Lower lobe of right lung (tissue), 2 donors: ENCODE data around the gene MEX3D. TPM values are rescaled to one million over a fixed set of nuclear protein-coding genes. Genes with fewer than 3 reads are reported as not detected.
"Not testable (repeated sequence)": the region's sequence is repeated elsewhere in the genome, so short reads cannot be mapped to it uniquely, and the experiment has no call there.

ENCODE experiments used
- ATAC-seq, 2 donors: fragments of 200-7000 bp; cut with Tn5 transposase; one replicate each; pipeline ENCODE4 v1.9.1; 2020 to 2022; ENCODE audit warnings: mild to moderate bottlenecking in 2 of 2, moderate library complexity in 2 of 2
- DNase-seq: peaks from one replicate; pipeline ENCODE4 v3.0.0-alpha.2; 2020
- H3K27ac ChIP-seq: fragments of 200-600 bp; one replicate; pipeline ENCODE4 v1.8.0; 2022
- H3K27me3 ChIP-seq: fragments of 200-600 bp; one replicate; pipeline ENCODE4 v1.8.0; 2022; ENCODE audit warnings: low read depth
- H3K36me3 ChIP-seq: fragments of 200-600 bp; one replicate; pipeline ENCODE4 v1.8.0; 2022; ENCODE audit warnings: mild to moderate bottlenecking
- H3K4me1 ChIP-seq: fragments of 200-600 bp; one replicate; pipeline ENCODE4 v1.8.0; 2022
- H3K4me3 ChIP-seq: fragments of 200-600 bp; one replicate; pipeline ENCODE4 v1.8.0; 2022; ENCODE audit warnings: mild to moderate bottlenecking
- H3K9me3 ChIP-seq: fragments of 200-600 bp; one replicate; pipeline ENCODE4 v1.8.0; 2022
- intact Hi-C: fragments of 100-400 bp; cut with DNase I; formaldehyde crosslinking; loops from one replicate; pipeline ENCODE4 v1.11.0; 2022
- total RNA-seq: library from RNA; stranded (reverse); fragmentation: NEBNext Ultra II Directional; extraction: Animal tissue kit (Norgen Biotek cat#: 25700); gene quantifications from one replicate; pipeline ENCODE4 v1.2.1, GENCODE V29; 2021
- TF ChIP-seq, protein P1 (sequence below): fragments of 200-600 bp; IDR thresholded peaks from one replicate; pipeline ENCODE4 v1.8.0; 2022; ENCODE audit warnings: antibody characterized with exemption, mild to moderate bottlenecking
- donor health status: DM: no; HTN: yes; CAD: no; lungs with severe emphysema.

MEX3D gene
- total RNA-seq, 1 donor from 2014 or later: 18.5 TPM

DNA sequence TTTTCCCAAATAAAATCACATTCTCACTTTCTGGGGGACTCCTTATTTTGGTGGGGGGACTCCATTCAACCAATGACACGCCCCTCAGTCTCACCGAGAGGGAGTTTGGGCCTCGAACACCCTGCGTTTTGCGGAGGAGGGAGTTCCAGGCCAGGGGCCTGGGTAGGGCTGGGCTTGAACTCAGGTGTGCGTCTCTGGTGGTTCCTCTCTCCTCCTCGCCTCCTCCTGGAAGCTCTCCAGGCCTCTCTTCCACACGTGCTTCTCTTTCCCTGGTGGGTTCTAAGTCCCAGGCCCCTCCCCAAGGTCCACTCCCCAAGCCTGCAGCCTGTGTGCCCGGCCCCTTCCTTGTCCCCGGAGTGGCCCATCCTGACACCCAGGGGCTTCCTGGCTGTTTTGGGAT, 14.7 kb downstream of the MEX3D start:
- H3K27ac ChIP-seq: no peak overlapping the region
- H3K4me1 ChIP-seq: no peaks in the 10 kb centered on the region
- no peaks in the 10 kb centered on the region for H3K36me3 ChIP-seq
- intact Hi-C loops: no loop called here
- TF ChIP-seq, protein P1, sequence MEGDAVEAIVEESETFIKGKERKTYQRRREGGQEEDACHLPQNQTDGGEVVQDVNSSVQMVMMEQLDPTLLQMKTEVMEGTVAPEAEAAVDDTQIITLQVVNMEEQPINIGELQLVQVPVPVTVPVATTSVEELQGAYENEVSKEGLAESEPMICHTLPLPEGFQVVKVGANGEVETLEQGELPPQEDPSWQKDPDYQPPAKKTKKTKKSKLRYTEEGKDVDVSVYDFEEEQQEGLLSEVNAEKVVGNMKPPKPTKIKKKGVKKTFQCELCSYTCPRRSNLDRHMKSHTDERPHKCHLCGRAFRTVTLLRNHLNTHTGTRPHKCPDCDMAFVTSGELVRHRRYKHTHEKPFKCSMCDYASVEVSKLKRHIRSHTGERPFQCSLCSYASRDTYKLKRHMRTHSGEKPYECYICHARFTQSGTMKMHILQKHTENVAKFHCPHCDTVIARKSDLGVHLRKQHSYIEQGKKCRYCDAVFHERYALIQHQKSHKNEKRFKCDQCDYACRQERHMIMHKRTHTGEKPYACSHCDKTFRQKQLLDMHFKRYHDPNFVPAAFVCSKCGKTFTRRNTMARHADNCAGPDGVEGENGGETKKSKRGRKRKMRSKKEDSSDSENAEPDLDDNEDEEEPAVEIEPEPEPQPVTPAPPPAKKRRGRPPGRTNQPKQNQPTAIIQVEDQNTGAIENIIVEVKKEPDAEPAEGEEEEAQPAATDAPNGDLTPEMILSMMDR: no peak
- ATAC-seq (no peak), DNase-seq (no peak)
- no peaks in the 10 kb centered on the region for H3K27me3 ChIP-seq
- H3K9me3 ChIP-seq: no peaks in the 10 kb centered on the region
- no peak overlapping the region for H3K4me3 ChIP-seq

DNA sequence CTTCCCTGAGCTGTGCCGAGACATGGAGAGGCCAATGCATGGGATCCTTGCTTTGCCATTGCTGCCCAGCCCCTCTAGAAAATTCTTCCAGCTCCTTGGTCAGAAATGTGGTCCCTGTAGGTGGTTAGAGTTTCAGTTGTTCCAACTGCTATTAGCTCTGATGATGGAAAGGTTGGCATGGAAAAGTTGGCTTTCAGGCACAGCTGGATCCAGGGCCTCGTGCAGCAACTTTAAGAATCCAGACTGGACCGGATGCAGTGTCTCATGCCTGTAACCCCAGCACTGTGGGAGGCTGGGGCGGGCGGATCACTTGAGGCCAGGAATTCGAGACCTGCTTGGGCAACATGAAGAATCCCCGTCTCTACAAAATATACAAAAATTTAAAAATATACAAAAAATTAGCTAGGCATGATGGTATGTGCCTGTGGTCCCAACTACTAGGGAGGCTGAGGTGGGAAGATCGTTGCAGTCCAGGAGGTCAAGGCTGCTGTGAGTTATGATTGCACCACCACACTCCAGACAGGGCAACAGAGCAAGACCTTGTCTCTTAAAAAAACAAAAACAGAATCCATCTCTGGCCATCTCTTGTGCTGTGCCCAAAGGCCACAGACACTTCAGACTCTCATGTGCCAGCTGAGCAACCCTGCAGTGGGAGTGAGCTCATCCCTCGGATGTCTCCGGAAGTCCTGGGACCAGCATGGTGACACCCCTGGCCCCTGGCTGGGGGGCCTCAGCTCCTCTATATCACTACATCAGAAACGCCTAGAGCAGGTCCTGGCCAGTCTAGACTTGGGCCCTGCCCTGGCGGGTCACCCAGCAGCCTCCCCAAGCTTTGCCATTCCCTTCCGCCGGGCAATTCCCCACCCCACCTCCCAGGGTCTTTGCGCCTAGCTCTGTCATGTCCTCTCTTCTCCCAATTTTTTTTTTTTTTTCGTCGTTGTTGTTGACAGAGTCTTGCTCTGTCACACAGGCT, 16.8 kb downstream of the MEX3D start:
- H3K36me3 ChIP-seq: no peaks in the 10 kb centered on the region
- DNase-seq (no peak), ATAC-seq (no peak)
- intact Hi-C loops: no loop called here
- H3K4me3 ChIP-seq: no peak overlapping the region
- TF ChIP-seq, protein P1: no peak
- H3K27ac ChIP-seq: no peak overlapping the region
- H3K27me3 ChIP-seq: peaks cover 4% of the 10 kb centered on the region
- H3K4me1 ChIP-seq: peaks cover under 1% of the 10 kb centered on the region
- H3K9me3 ChIP-seq: no peaks in the 10 kb centered on the region

DNA sequence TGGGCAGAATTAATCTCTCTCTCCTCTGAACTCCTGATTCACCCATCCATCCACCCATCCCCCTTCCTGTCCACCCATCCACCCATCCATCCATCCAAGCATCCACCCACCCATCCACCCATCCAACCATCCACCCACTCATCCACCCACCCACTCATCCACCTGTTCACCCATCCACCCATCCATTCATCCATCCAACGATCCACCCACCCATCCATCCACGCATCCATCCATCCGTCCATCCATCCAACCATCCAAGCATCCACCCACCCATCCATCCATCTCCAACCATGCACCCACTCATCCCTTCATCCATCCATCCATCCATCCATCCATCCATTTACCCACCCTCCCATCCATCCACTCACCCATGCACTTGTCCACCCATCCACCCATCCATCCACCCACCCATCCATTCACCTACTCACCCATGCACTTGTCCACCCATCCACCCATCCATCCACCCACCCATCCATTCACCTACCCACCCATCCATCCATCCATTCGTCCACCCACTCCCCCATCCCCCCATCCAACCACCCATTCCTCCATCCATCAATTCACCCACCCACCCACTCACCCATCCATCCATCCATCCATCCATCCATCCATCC, 18.7 kb downstream of the MEX3D start:
- H3K9me3 ChIP-seq: no peaks in the 10 kb centered on the region
- TF ChIP-seq, protein P1: no peak
- no peak overlapping the region for H3K27ac ChIP-seq
- H3K27me3 ChIP-seq: peaks cover 9% of the 10 kb centered on the region
- H3K4me3 ChIP-seq: no peak overlapping the region
- intact Hi-C loops: loop anchor here (10.0 kb wide), 1 partner anchor 125 kb away; no protein-coding TSS in a partner anchor
- ATAC-seq (no peak), DNase-seq (no peak)
- H3K4me1 ChIP-seq: peaks cover 5% of the 10 kb centered on the region
- no peaks in the 10 kb centered on the region for H3K36me3 ChIP-seq

DNA sequence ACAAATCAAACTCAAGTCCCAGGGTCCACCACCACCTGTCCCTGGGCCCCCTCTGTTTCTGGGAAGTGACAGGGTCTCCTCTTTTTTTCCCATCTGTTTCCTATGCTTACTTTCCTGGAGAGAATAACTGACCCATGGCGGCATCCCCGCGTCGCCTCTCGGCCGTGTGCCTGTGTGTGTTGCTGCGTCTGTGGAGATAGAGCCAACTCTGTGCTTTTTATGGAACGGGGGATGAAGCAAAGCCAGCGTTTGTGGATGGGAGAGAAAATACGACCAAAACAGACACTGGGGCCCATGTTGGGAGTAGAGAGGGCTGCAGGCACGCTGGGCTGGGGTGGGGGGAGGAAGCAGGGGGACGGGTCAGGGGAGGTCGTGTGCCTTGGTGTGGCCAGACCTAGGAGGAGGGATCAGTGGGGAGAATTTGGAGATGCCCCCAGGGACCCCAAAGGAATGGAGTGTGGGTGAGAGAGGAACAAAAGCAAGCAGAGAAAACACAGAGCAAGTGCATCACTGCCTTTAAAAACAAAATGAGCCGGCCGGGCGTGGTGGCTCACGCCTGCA, 27.7 kb downstream of the MEX3D start:
- no peaks in the 10 kb centered on the region for H3K4me1 ChIP-seq
- intact Hi-C loops: loop anchor here (10.0 kb wide), 1 partner anchor 134 kb away; no protein-coding TSS in a partner anchor
- peaks cover 42% of the 10 kb centered on the region for H3K27me3 ChIP-seq
- H3K36me3 ChIP-seq: no peaks in the 10 kb centered on the region
- TF ChIP-seq, protein P1: no peak
- DNase-seq (no peak), ATAC-seq (no peak)
- H3K4me3 ChIP-seq: no peak overlapping the region
- H3K9me3 ChIP-seq: no peaks in the 10 kb centered on the region
- H3K27ac ChIP-seq: no peak overlapping the region

DNA sequence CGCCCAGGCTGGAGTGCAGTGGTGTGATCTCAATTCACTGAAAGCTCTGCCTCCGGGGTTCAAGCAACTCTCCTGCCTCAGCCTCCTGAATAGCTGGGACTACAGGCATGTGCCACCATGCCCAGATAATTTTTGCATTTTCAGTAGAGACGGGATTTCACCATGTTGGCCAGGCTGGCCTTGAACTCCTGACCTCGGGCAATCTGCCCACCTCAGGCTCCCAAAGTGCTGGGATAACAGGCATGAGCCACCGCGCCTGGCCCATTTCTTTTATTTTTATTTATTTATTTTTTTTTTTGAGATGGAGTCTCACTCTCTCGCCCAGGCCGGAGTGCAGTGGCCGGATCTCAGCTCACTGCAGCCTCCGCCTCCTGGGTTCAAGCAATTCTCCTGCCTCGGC, 28.4 kb downstream of the MEX3D start:
- not testable (repeated sequence) for H3K27ac ChIP-seq, H3K9me3 ChIP-seq, ATAC-seq, H3K4me3 ChIP-seq, DNase-seq, H3K4me1 ChIP-seq, H3K36me3 ChIP-seq
- intact Hi-C loops: loop anchor here (10.0 kb wide), 1 partner anchor 135 kb away; no protein-coding TSS in a partner anchor
- peaks cover 42% of the 10 kb centered on the region for H3K27me3 ChIP-seq
